Activated B cell treated with CpG ODN at 0.5 μM for 24 hours (primary cell): ENCODE data around the gene ADARB2. TPM values are rescaled to one million over a fixed set of nuclear protein-coding genes. Genes with fewer than 3 reads are reported as not detected.
"Not testable (repeated sequence)": the region's sequence is repeated elsewhere in the genome, so short reads cannot be mapped to it uniquely, and the experiment has no call there.

Experiments
- ATAC-seq: fragments of 200-7000 bp; cut with Tn5 transposase; one replicate; pipeline ENCODE4 v1.10.0; 2021; ENCODE audit warnings: low read depth, mild to moderate bottlenecking, moderate library complexity
- CTCF ChIA-PET: fragments of 350-600 bp; sonication (Branson Sonifier 250); formaldehyde crosslinking; loops from one replicate; lab custom pipeline; 2021; ENCODE audit warnings: antibody characterized with exemption; lab: Charles Lee
- POLR2A ChIA-PET: fragments of 350-600 bp; sonication (Branson Sonifier 250); formaldehyde crosslinking; loops from one replicate; lab custom pipeline; 2021; ENCODE audit warnings: antibody characterized with exemption; lab: Charles Lee
- DNase-seq: peaks from one replicate; pipeline ENCODE4 v3.0.0; 2022
- H3K27ac Mint-ChIP-seq: one replicate; pipeline ENCODE4 v1.8.0; 2020; ENCODE audit warnings: mixed read lengths
- H3K27me3 Mint-ChIP-seq: one replicate; pipeline ENCODE4 v1.8.0; 2021; ENCODE audit warnings: mixed read lengths
- H3K36me3 Mint-ChIP-seq: one replicate; pipeline ENCODE4 v1.8.0; 2021; ENCODE audit warnings: low read depth, mixed read lengths
- H3K4me1 Mint-ChIP-seq: one replicate; pipeline ENCODE4 v1.8.0; 2021; ENCODE audit warnings: mixed read lengths
- H3K4me3 Mint-ChIP-seq: one replicate; pipeline ENCODE4 v1.8.0; 2020; ENCODE audit warnings: mild to moderate bottlenecking, mixed read lengths
- H3K9me3 Mint-ChIP-seq: one replicate; pipeline ENCODE4 v1.8.0; 2020; ENCODE audit warnings: mixed read lengths
- CTCF ChIP-seq: fragments of 200-600 bp; IDR thresholded peaks from one replicate; pipeline ENCODE4 v1.8.0; 2022; ENCODE audit warnings: antibody characterized with exemption, mild to moderate bottlenecking
- intact Hi-C: fragments of 100-400 bp; cut with micrococcal nuclease; formaldehyde crosslinking; loops from one replicate; pipeline ENCODE4 v1.15.1; 2024
- total RNA-seq: library from RNA; stranded (reverse); gene quantifications from 2 replicates; pipeline ENCODE4 v1.2.3, GENCODE V29; 2022

Gene ADARB2
- total RNA-seq, 1 donor from 2014 or later: 0.11 TPM

GRCh38 chr10:1356349-1356748 lies 381.0 kb downstream of the ADARB2 start:
- CTCF ChIA-PET: no interaction called here
- TF ChIP-seq CTCF: no peak
- Mint-ChIP-seq H3K4me3 (no peak overlapping the region), H3K27me3 (peaks cover 11% of the 10 kb centered on the region), H3K27ac (no peak overlapping the region), H3K36me3 (no peaks in the 10 kb centered on the region), H3K9me3 (no peaks in the 10 kb centered on the region), H3K4me1 (peaks cover 24% of the 10 kb centered on the region)
- DNase-seq: no peak
- intact Hi-C loops: no loop called here
- POLR2A ChIA-PET: no interaction called here
- ATAC-seq: no peak

DNA sequence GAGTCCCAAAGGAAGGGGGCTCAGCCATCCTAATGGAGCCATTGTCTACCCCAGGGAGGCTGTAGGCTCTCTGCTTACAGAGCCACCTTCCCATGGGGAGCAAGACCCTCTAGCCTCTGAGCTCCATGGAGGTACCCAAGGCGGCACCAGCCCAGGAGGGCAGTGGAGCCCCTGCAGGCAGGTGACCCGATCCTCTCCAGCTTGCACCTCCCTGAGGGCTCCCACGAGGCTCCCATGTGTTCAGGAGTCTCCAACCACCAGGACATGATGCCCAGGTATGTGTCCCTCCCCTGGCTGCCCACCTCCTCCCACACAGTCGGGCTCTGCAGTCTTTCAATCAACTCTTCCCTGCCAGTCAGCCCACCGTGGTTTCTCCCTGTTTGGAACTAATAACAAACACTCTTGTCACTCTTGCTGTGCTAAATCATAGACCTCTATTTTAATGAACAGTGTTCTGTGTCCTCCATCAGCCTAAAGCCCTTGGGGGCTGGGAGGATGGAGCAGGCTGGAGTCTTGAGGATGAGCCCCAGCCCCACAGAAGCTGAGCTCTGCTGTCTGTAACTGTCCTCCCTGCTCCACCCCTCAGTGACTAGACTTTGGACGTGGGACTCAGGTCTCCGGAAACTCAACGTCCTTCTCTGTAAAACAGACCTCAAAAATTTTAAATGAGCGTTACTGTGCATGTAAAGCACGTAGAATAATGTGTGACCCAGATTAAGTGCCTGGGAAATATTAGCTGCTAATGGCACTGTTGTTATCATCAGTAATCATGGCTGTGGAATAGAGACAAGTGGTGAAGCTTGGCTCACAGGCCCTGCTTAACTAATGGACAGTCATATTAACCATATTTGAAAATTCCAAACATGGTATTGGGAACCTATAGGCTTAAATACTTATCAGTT lies 382.3 kb downstream of the ADARB2 start:
- CTCF ChIA-PET: no interaction called here
- no peaks in the 10 kb centered on the region for H3K9me3 Mint-ChIP-seq
- peaks cover 20% of the 10 kb centered on the region for H3K4me1 Mint-ChIP-seq
- no peak for TF ChIP-seq CTCF
- intact Hi-C loops: no loop called here
- H3K27ac Mint-ChIP-seq: no peak overlapping the region
- H3K4me3 Mint-ChIP-seq: no peak overlapping the region
- no peak for DNase-seq
- POLR2A ChIA-PET: no interaction called here
- ATAC-seq: no peak
- no peaks in the 10 kb centered on the region for H3K36me3 Mint-ChIP-seq
- H3K27me3 Mint-ChIP-seq: peaks cover 9% of the 10 kb centered on the region

DNA sequence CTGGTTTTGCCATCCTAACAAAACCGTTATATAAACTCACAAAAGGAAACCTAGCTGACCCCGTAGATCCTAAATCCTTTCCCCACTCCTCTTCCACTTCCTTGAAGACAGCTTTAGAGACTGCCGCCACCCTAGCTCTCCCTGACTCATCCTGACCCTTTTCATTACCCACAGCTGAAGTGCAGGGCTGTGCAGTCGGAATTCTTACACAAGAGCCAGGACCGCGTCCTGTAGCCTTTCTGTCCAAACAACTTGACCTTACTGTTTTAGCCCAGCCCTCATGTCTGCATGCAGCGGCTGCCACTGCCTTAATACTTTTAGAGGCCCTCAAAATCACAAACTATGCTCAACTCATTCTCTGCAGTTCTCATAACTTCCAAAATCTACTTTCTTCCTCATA lies 385.0 kb downstream of the ADARB2 start:
- H3K36me3 Mint-ChIP-seq, H3K27me3 Mint-ChIP-seq, H3K9me3 Mint-ChIP-seq, ATAC-seq, H3K4me3 Mint-ChIP-seq, DNase-seq, intact Hi-C loops, H3K27ac Mint-ChIP-seq, CTCF ChIA-PET, H3K4me1 Mint-ChIP-seq, POLR2A ChIA-PET: not testable (repeated sequence)

DNA sequence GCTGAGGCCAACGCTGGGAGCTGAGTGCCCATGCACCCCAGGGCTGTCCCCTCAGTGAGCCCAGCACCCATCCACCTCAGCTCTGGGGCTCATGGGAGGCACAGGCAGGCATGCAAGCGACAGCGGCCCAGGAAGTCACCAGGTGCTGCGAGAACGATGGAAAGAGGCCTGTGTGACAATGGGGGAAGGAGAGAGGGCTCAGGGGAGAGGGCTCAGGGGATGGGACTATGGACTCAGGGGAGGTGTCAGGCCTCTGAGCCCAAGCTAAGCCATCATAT lies 388.6 kb downstream of the ADARB2 start:
- ATAC-seq (no peak), DNase-seq (no peak)
- ChIA-PET CTCF (no interaction called here), POLR2A (no interaction called here)
- intact Hi-C loops: no loop called here
- H3K4me3 Mint-ChIP-seq: no peak overlapping the region
- H3K27ac Mint-ChIP-seq: no peak overlapping the region
- H3K9me3 Mint-ChIP-seq: no peaks in the 10 kb centered on the region
- no peaks in the 10 kb centered on the region for H3K27me3 Mint-ChIP-seq
- no peaks in the 10 kb centered on the region for H3K36me3 Mint-ChIP-seq
- no peak for TF ChIP-seq CTCF
- no peaks in the 10 kb centered on the region for H3K4me1 Mint-ChIP-seq

DNA sequence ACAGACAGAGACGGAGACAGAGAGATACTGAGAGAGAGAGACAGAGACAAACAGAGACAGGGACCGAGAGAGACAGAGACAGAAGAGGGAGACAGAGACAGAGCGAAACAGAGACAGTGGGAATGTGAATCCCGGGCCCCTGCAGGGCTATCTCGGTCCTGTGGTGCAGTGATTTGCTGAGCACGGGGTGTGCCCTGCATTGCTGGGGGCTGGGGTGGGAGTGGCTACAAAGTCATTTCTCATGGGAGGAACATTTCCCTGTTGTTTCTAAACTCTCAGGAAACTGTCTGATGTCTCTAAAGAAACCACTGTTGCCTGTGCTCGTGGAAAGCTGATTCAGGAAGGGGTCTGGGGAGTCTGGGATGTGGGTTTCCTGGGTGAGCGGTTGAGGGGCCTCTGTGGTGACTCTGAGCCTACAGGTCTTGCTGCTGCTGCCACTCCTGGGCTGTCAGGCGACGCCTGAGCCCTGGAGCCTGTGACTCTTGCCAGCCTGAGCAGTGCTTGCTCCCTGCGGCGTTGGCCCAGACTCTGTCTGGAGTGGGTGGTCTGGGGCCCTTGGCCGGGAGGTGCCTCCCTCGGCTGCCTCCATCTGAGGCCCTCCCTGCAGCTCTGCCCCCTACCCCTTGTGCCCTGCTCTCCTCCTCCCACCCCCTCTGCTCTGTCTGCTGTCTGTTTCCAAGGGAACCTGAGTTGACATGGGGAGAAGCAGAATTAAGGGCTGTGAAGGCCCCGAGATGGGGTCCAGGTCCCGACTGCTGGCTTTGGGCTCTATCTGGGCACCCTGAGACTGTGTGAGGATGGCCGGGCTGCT lies 389.2 kb downstream of the ADARB2 start:
- ChIA-PET CTCF (no interaction called here), POLR2A (no interaction called here)
- no peak overlapping the region for H3K27ac Mint-ChIP-seq
- no peak for ATAC-seq
- no peak for TF ChIP-seq CTCF
- H3K4me1 Mint-ChIP-seq: no peaks in the 10 kb centered on the region
- intact Hi-C loops: no loop called here
- H3K27me3 Mint-ChIP-seq: no peaks in the 10 kb centered on the region
- H3K9me3 Mint-ChIP-seq: no peaks in the 10 kb centered on the region
- DNase-seq: no peak
- H3K4me3 Mint-ChIP-seq: no peak overlapping the region
- no peaks in the 10 kb centered on the region for H3K36me3 Mint-ChIP-seq
